HCT116 (cell line): ENCODE data around the gene USP24. TPM values are rescaled to one million over a fixed set of nuclear protein-coding genes. Genes with fewer than 3 reads are reported as not detected.

ENCODE experiments used
- ATAC-seq: fragments of 200-7000 bp; cut with Tn5 transposase; 2 replicates; pipeline ENCODE4 v1.9.1; 2020; ENCODE audit warnings: mild to moderate bottlenecking, moderate library complexity
- BruUV-seq: library from RNA; stranded (reverse); fragments of 400-500 nt; replicated peaks from 2 replicates; lab custom pipeline; 2021; lab: Mats Ljungman, UMichigan
- CTCF ChIA-PET: fragments of 300-600 bp; sonication (Branson Sonifier 250); formaldehyde crosslinking; loops from one replicate; lab custom pipeline; 2021; ENCODE audit warnings: antibody characterized with exemption; lab: Charles Lee
- POLR2A ChIA-PET: fragments of 300-600, 350-600 bp; sonication (Branson Sonifier 250); formaldehyde crosslinking; loops from one replicate; lab custom pipeline; 2021; ENCODE audit warnings: antibody characterized with exemption; lab: Charles Lee
- RAD21 ChIA-PET, 2 experiments: fragments of 300-600 bp; sonication (Branson Sonifier 250); formaldehyde crosslinking; loops; one replicate each; lab custom pipeline; 2023; ENCODE audit warnings: low total read pairs in 2 of 2; ENCODE audit not compliant: uncharacterized antibody in 2 of 2, unreplicated experiment in 2 of 2, low non-redundant PET in 1 of 2; lab: Charles Lee
- DNase-seq: peaks from one replicate; pipeline ENCODE4 v3.0.0-alpha.2; 2010; ENCODE audit warnings: low read depth, low spot score
- H2AFZ ChIP-seq: fragments of 200-600 bp; shearing (Covaris generic), sonication (generic); 2 replicates; pipeline ENCODE4 v1.6.1; 2017; ENCODE audit warnings: low read depth, mixed run types, mixed read lengths, antibody characterized with exemption, low read length; ENCODE audit not compliant: poor library complexity, severe bottlenecking
- H3K27ac ChIP-seq: 2 replicates; pipeline ENCODE4 v1.5.1; 2012; ENCODE audit warnings: low read depth, low read length
- H3K27me3 ChIP-seq: fragments of 200-600 bp; sonication (generic); 2 replicates; pipeline ENCODE4 v1.6.1; 2016; ENCODE audit warnings: mixed run types, low read length, mixed read lengths; ENCODE audit not compliant: insufficient read depth
- H3K36me3 ChIP-seq, 2 experiments: fragments of 200-500 bp in 1 of 2; fragments of 200-600 bp in 1 of 2; sonication (Bioruptor generic) in 1 of 2; sonication (generic) in 1 of 2; 2 replicates each; pipeline versions ENCODE4 v1.5.1 to v1.6.1; 2014 to 2016; ENCODE audit warnings: low read length in 2 of 2, inconsistent platforms in 1 of 2, mixed read lengths in 1 of 2, mixed run types in 1 of 2; ENCODE audit not compliant: insufficient read depth in 2 of 2, control insufficient read depth in 1 of 2
- H3K4me1 ChIP-seq, 2 experiments: fragments of 200-600 bp in 1 of 2; sonication (generic) in 1 of 2; 2 replicates each; pipeline versions ENCODE4 v1.5.1 to v1.6.1; 2012 to 2017; ENCODE audit warnings: low read length in 2 of 2, inconsistent platforms in 1 of 2, mild to moderate bottlenecking in 1 of 2, mixed read lengths in 1 of 2, mixed run types in 1 of 2, moderate library complexity in 1 of 2; ENCODE audit not compliant: insufficient read depth in 2 of 2, control insufficient read depth in 1 of 2
- H3K4me2 ChIP-seq: fragments of 200-600 bp; sonication (generic); 2 replicates; pipeline ENCODE4 v1.6.1; 2017; ENCODE audit warnings: mixed run types, low read length, mixed read lengths
- H3K4me3 ChIP-seq, 2 experiments: fragments of 200-600 bp in 1 of 2; sonication (generic) in 1 of 2; replicated peaks in 1 of 2; 2 replicates each; pipeline ENCODE4 v1.5.1; 2011 to 2016; ENCODE audit warnings: low read length in 2 of 2, control low read depth in 1 of 2, low read depth in 1 of 2, mild to moderate bottlenecking in 1 of 2, mixed read lengths in 1 of 2, mixed run types in 1 of 2
- H3K79me2 ChIP-seq: fragments of 200-600 bp; sonication (generic); 2 replicates; pipeline ENCODE4 v1.6.1; 2017; ENCODE audit warnings: mild to moderate bottlenecking, mixed run types, low read length, moderate library complexity, mixed read lengths; ENCODE audit not compliant: insufficient read depth
- H3K9ac ChIP-seq: fragments of 200-600 bp; sonication (generic); 2 replicates; pipeline ENCODE4 v1.6.1; 2016; ENCODE audit warnings: low read length, mixed read lengths
- H3K9me2 ChIP-seq: fragments of 200-600 bp; sonication (generic), shearing (Covaris generic); 2 replicates; pipeline ENCODE4 v1.6.1; 2017; ENCODE audit warnings: mixed run types, mild to moderate bottlenecking, moderate library complexity; ENCODE audit not compliant: insufficient read depth
- H3K9me3 ChIP-seq, 2 experiments: fragments of 200-500 bp in 1 of 2; fragments of 200-600 bp in 1 of 2; sonication (Bioruptor generic) in 1 of 2; sonication (generic) in 1 of 2; 2 replicates each; pipeline ENCODE4 v1.6.1; 2014 to 2017; ENCODE audit warnings: low read length in 2 of 2, mixed read lengths in 2 of 2, inconsistent platforms in 1 of 2, low read depth in 1 of 2, mild to moderate bottlenecking in 1 of 2, mixed run types in 1 of 2, moderate library complexity in 1 of 2; ENCODE audit not compliant: control insufficient read depth in 1 of 2, insufficient read depth in 1 of 2
- H4K20me1 ChIP-seq: fragments of 200-600 bp; sonication (generic), shearing (Covaris generic); 2 replicates; pipeline ENCODE4 v1.6.1; 2017; ENCODE audit warnings: mixed run types, mild to moderate bottlenecking, moderate library complexity; ENCODE audit not compliant: insufficient read depth
- EGR1 ChIP-seq: IDR thresholded peaks from 2 replicates; pipeline ENCODE4 v1.6.1; 2012; ENCODE audit warnings: low read depth
- ELF1 ChIP-seq: IDR thresholded peaks from 2 replicates; pipeline ENCODE4 v1.6.1; 2012; ENCODE audit warnings: low read depth, borderline replicate concordance
- EZH2 ChIP-seq: fragments of 200-600 bp; sonication (generic); IDR thresholded peaks from 2 replicates; pipeline ENCODE4 v1.6.1; 2017; ENCODE audit warnings: antibody characterized with exemption, mixed run types
- EZH2phosphoT487 ChIP-seq: fragments of 200-600 bp; IDR thresholded peaks from 2 replicates; pipeline ENCODE4 v1.6.1; 2018; ENCODE audit warnings: antibody characterized with exemption, borderline replicate concordance
- FOSL1 ChIP-seq: IDR thresholded peaks from 2 replicates; pipeline ENCODE4 v1.6.1; 2012; ENCODE audit warnings: low read depth
- POLR2A ChIP-seq: IDR thresholded peaks from 2 replicates; pipeline ENCODE4 v1.7.0; 2011; ENCODE audit warnings: borderline replicate concordance; ENCODE audit not compliant: insufficient read depth, insufficient read length; ENCODE audit errors: extremely low read depth
- RAD21 ChIP-seq: IDR thresholded peaks from 2 replicates; pipeline ENCODE4 v1.6.1; 2012; ENCODE audit warnings: low read depth, mild to moderate bottlenecking
- SIN3A ChIP-seq: IDR thresholded peaks from 2 replicates; pipeline ENCODE4 v1.6.1; 2012; ENCODE audit warnings: low read depth
- YY1 ChIP-seq: IDR thresholded peaks from 2 replicates; pipeline ENCODE4 v1.6.1; 2011; ENCODE audit warnings: low read length, low read depth, moderate library complexity, mild to moderate bottlenecking; ENCODE audit not compliant: insufficient replicate concordance; ENCODE audit errors: extremely low read depth
- ZFX ChIP-seq: fragments of 450-650 bp; IDR thresholded peaks from 2 replicates; pipeline ENCODE4 v1.6.1; 2017
- ZNF274 ChIP-seq: fragments of 200-500 bp; sonication (Bioruptor generic); IDR thresholded peaks from 2 replicates; pipeline ENCODE4 v1.6.1; 2014; ENCODE audit warnings: mild to moderate bottlenecking, low read depth, low read length, inconsistent platforms
- intact Hi-C: fragments of 100-400 bp; cut with micrococcal nuclease; formaldehyde crosslinking; loops from 2 replicates; pipeline ENCODE4 v1.10.0; 2022
- total RNA-seq: library from RNA; stranded (reverse); gene quantifications from one replicate; pipeline ENCODE4 v1.2.1, GENCODE V29; 2021; ENCODE audit not compliant: unreplicated experiment
- TF ChIP-seq, protein P1 (sequence below): IDR thresholded peaks from 2 replicates; pipeline ENCODE4 v1.6.1; 2012
- TF ChIP-seq, protein P2 (sequence below): IDR thresholded peaks from 2 replicates; pipeline ENCODE4 v1.6.1; 2012
- TF ChIP-seq, protein P3 (sequence below): IDR thresholded peaks from 2 replicates; pipeline ENCODE4 v1.6.1; 2011; ENCODE audit warnings: mild to moderate bottlenecking, low read length, moderate library complexity; ENCODE audit not compliant: insufficient replicate concordance; ENCODE audit errors: extremely low read depth
- TF ChIP-seq, protein P4 (sequence below): IDR thresholded peaks from 2 replicates; pipeline ENCODE4 v1.6.1; 2012; ENCODE audit warnings: low read depth

Gene USP24
- total RNA-seq, 1 experiment from 2014 or later, result 34.2 TPM

DNA sequence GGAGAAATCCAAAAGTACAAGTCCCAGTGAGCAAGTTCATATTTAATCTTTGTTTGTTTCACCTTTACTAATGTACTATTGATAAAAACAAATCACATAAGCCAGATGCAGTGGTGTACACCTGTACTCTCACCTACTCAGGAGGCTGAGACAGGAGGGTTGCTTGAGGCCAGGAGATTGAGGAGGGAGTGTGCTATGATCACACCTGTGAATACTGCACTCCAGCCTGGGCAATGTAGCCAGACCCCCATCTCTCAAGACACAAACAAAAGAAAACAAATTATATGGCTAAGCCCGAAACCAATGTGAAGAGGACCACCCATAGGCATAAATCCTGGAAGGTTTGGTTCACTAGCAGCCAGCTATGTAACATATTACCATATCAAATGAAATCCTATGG, 9.6 kb upstream of the USP24 start:
- H3K9me2 ChIP-seq, result no peaks in the 10 kb centered on the region
- H3K27ac ChIP-seq, result no peak overlapping the region
- no peaks in the 10 kb centered on the region for H3K27me3 ChIP-seq
- no peak overlapping the region for H3K9ac ChIP-seq
- no peak overlapping the region for H2AFZ ChIP-seq
- DNase-seq (no peak), ATAC-seq (no peak)
- TF ChIP-seq EZH2phosphoT487 (no peak), ZNF274 (no peak), SIN3A (no peak)
- H4K20me1 ChIP-seq, result no peaks in the 10 kb centered on the region
- H3K36me3 ChIP-seq, result no peaks in the 10 kb centered on the region
- H3K4me1 ChIP-seq, result no peaks in the 10 kb centered on the region
- H3K9me3 ChIP-seq, result no peaks in the 10 kb centered on the region
- H3K79me2 ChIP-seq, result no peaks in the 10 kb centered on the region
- POLR2A ChIA-PET, result no interaction called here
- CTCF ChIA-PET, result no interaction called here
- intact Hi-C loops, result no loop called here
- H3K4me3 ChIP-seq, result no peak overlapping the region
- RAD21 ChIA-PET, result no interaction called here
- H3K4me2 ChIP-seq, result no peak overlapping the region
- no TSS peak for BruUV-seq

DNA sequence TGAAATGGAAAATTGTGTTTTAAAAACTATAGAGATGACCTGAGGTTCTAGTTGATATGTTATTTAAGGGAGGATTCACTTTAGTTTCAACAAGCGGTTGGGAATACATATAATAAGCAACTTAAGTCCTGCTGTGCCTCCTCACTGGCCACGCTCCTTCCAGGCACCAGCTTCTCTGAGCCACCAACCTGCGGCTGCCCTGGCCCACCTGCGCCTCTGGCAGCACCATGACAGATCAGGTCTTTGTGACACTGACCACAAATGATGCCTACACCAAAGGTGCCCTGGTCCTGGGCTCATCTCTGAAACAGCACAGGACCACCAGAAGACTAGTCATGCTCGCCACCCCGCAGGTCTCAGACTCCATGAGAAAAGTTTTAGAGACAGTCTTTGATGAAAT, 7.0 kb upstream of the USP24 start:
- Histone ChIP-seq H4K20me1 (no peaks in the 10 kb centered on the region), H3K9me3 (no peaks in the 10 kb centered on the region), H3K27me3 (no peaks in the 10 kb centered on the region), H3K4me1 (peaks cover 3 to 8% of the 10 kb centered on the region in 2 experiments; a peak in 3 of 4 replicates), H3K9me2 (no peaks in the 10 kb centered on the region), H2AFZ (no peak overlapping the region), H3K9ac (no peak overlapping the region), H3K27ac (no peak overlapping the region), H3K79me2 (no peaks in the 10 kb centered on the region), H3K4me3 (no peak overlapping the region)
- intact Hi-C loops, result no loop called here
- POLR2A ChIA-PET, result no interaction called here
- CTCF ChIA-PET, result no interaction called here
- DNase-seq (no peak), ATAC-seq (no peak)
- RAD21 ChIA-PET, result no interaction called here
- TF ChIP-seq YY1, result no peak
- TF ChIP-seq, protein P1, sequence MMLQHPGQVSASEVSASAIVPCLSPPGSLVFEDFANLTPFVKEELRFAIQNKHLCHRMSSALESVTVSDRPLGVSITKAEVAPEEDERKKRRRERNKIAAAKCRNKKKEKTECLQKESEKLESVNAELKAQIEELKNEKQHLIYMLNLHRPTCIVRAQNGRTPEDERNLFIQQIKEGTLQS, result no peak
- TF ChIP-seq ZFX, result no peak
- TF ChIP-seq EGR1, result no peak
- TF ChIP-seq, protein P2, sequence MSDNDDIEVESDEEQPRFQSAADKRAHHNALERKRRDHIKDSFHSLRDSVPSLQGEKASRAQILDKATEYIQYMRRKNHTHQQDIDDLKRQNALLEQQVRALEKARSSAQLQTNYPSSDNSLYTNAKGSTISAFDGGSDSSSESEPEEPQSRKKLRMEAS, result no peak
- TF ChIP-seq, protein P3, sequence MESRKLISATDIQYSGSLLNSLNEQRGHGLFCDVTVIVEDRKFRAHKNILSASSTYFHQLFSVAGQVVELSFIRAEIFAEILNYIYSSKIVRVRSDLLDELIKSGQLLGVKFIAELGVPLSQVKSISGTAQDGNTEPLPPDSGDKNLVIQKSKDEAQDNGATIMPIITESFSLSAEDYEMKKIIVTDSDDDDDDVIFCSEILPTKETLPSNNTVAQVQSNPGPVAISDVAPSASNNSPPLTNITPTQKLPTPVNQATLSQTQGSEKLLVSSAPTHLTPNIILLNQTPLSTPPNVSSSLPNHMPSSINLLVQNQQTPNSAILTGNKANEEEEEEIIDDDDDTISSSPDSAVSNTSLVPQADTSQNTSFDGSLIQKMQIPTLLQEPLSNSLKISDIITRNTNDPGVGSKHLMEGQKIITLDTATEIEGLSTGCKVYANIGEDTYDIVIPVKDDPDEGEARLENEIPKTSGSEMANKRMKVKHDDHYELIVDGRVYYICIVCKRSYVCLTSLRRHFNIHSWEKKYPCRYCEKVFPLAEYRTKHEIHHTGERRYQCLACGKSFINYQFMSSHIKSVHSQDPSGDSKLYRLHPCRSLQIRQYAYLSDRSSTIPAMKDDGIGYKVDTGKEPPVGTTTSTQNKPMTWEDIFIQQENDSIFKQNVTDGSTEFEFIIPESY, result no peak
- TF ChIP-seq ELF1, result no peak
- TF ChIP-seq, protein P4, sequence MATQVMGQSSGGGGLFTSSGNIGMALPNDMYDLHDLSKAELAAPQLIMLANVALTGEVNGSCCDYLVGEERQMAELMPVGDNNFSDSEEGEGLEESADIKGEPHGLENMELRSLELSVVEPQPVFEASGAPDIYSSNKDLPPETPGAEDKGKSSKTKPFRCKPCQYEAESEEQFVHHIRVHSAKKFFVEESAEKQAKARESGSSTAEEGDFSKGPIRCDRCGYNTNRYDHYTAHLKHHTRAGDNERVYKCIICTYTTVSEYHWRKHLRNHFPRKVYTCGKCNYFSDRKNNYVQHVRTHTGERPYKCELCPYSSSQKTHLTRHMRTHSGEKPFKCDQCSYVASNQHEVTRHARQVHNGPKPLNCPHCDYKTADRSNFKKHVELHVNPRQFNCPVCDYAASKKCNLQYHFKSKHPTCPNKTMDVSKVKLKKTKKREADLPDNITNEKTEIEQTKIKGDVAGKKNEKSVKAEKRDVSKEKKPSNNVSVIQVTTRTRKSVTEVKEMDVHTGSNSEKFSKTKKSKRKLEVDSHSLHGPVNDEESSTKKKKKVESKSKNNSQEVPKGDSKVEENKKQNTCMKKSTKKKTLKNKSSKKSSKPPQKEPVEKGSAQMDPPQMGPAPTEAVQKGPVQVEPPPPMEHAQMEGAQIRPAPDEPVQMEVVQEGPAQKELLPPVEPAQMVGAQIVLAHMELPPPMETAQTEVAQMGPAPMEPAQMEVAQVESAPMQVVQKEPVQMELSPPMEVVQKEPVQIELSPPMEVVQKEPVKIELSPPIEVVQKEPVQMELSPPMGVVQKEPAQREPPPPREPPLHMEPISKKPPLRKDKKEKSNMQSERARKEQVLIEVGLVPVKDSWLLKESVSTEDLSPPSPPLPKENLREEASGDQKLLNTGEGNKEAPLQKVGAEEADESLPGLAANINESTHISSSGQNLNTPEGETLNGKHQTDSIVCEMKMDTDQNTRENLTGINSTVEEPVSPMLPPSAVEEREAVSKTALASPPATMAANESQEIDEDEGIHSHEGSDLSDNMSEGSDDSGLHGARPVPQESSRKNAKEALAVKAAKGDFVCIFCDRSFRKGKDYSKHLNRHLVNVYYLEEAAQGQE, result no peak
- no peak for TF ChIP-seq FOSL1
- TF ChIP-seq ZNF274, result no peak
- no peak for TF ChIP-seq EZH2phosphoT487
- TF ChIP-seq EZH2, result no peak
- TF ChIP-seq POLR2A, result no peak
- TF ChIP-seq RAD21, result no peak
- TF ChIP-seq, all 23 proteins: peak for 0
- H3K36me3 ChIP-seq, result no peaks in the 10 kb centered on the region
- BruUV-seq, result no TSS peak
- H3K4me2 ChIP-seq, result no peak overlapping the region
